ENCODE results near the gene APOA1.

DNA sequence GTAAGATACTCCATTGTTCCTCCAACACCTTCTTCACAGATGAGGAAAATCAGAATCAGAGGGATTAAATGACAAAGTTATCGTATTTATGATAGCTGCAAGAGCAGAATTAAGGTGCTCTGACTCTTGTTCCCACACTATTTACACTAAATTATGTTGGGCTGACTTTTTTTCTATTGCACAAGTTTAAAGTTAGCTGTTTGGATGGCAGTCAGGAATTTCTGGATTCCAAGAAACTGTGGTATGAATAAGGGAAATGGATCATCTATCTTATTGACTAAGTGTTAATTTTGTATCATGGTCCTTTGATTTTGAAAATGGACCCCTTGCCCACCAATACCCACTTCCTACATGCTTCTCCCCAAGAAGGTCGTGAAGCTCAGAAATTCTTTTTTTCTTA is 19.9 kb upstream of the APOA1 start:
- TF ChIP-seq, protein P1, sequence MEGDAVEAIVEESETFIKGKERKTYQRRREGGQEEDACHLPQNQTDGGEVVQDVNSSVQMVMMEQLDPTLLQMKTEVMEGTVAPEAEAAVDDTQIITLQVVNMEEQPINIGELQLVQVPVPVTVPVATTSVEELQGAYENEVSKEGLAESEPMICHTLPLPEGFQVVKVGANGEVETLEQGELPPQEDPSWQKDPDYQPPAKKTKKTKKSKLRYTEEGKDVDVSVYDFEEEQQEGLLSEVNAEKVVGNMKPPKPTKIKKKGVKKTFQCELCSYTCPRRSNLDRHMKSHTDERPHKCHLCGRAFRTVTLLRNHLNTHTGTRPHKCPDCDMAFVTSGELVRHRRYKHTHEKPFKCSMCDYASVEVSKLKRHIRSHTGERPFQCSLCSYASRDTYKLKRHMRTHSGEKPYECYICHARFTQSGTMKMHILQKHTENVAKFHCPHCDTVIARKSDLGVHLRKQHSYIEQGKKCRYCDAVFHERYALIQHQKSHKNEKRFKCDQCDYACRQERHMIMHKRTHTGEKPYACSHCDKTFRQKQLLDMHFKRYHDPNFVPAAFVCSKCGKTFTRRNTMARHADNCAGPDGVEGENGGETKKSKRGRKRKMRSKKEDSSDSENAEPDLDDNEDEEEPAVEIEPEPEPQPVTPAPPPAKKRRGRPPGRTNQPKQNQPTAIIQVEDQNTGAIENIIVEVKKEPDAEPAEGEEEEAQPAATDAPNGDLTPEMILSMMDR (IDR thresholded peaks at IDR 0.05), result no peak
- no peak for TF ChIP-seq POLR2A (IDR thresholded peaks at IDR 0.05)

Measured in testis (tissue), 2 donors.